C1 segment of cervical spinal cord (tissue), 14 donors: ENCODE data around the gene PRR19.
A peak's percentile ranks its signal among the peaks of the same experiment; 100 is the strongest.

Experiments used
- DNase-seq, 14 donors: peaks; one replicate each; lab custom pipeline; 2025; lab: John Stamatoyannopoulos, UW

PRR19 gene

DNA sequence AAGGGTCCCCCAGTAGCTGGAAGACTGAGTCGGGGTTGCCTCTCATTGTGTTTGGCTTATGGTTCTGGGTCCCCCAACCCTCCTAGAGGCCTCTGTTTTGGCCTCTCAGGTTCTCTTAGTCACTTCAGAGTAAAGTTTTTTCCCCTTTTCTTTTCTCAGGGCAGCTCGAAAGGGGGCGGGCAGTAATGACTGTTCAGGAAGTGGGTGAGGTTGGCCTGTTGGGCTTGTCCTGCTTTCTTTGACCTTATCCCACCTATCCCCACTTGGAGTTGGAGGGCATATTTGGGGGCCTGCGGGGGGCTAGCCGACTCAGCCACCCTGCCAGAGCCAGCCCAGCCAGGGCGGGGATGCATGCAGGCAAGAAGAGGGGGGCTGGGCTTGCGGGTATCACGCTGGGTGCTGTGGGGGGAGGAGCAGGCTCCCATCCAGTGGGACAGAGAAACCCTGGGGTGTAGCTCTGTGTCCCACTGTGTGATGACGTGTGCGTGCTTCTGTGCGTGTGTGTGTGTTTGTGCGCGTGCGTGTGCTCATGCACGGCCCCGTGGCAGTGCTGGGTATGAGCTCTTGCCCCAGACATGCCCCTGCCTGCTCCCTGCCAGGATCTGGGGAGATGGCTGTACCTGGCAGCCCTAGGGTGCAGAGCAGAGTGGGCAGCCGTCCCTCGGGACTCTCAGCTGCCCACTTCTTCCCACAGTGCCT, 31.4 kb upstream of the PRR19 start:
- DNase-seq: peak in 10 of 14 donors; percentile 19 to 71 (median 54)

DNA sequence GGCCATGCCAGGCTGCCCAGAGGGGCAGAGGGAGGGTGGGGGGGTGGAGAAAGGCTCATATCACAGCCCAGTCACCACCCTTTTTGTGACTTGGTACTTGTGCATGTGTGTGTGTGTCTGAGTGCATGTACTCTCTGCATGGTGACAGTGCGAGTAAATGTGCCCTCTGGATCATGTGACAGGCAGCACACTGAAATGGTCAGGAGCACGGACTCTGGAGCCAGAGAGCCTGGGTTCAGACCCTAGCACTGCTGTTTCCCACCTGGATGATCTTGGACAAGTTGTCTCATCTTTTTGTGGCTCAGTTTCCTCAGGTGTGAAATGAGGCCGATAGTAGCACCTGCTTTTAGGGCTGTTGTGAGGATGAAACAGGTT, 30.9 kb upstream of the PRR19 start:
- DNase-seq: peak in 1 of 14 donors; percentile 52

DNA sequence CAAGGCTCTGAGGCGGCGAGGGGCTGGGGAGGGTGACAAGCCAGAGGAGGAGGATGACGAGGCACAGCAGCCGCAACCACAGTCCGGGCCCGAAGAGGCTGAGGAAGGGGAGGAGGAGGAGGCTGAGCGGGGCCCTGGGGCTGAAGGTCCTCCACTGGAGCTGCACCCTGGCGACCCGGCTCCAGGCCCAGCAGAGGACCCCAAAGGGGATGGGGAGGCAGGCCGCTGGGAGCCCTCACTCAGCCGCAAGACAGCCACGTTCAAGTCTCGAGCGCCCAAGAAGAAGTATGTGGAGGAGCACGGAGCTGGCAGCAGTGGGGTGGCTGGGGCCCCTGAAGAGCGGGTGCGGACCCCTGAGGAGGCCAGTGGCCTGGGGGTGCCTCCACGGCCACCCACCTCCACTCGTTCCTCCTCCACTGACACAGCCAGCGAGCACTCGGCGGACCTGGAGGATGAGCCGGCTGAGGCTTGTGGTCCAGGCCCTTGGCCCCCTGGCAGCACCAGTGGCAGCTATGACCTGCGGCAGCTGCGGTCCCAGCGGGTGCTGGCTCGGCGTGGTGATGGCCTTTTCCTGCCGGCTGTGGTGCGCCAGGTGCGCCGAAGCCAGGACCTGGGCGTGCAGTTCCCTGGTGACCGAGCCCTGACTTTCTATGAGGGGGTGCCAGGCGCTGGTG, 29.9 kb upstream of the PRR19 start:
- no peak for DNase-seq

DNA sequence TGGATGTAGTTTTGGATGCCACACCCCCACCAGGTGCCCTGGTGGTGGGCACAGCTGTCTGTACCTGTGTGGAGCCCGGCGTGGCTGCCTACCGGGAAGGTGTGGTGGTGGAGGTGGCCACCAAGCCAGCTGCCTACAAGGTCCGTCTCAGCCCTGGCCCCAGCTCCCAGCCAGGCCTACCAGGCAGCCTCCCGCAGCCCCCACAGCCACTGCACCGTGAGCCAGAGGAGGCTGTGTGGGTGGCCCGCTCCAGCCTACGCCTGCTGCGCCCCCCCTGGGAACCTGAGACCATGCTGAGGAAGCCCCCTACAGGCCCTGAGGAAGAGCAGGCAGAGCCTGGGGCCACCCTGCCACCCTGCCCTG, 29.4 kb upstream of the PRR19 start:
- DNase-seq: no peak

DNA sequence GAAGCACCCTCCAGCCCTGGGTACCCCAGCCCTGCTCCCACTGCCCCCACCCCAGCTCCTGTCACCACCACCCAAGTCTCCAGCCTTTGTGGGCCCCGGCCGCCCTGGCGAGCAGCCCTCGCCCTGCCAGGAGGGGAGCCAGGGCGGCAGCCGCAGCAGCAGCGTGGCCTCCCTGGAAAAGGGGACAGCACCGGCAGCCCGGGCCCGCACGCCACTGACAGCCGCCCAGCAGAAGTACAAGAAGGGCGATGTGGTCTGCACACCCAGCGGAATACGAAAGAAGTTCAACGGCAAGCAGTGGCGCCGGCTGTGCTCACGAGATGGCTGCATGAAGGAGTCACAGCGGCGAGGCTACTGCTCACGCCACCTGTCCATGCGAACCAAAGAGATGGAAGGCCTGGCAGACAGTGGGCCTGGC, 28.9 kb upstream of the PRR19 start:
- DNase-seq: no peak

DNA sequence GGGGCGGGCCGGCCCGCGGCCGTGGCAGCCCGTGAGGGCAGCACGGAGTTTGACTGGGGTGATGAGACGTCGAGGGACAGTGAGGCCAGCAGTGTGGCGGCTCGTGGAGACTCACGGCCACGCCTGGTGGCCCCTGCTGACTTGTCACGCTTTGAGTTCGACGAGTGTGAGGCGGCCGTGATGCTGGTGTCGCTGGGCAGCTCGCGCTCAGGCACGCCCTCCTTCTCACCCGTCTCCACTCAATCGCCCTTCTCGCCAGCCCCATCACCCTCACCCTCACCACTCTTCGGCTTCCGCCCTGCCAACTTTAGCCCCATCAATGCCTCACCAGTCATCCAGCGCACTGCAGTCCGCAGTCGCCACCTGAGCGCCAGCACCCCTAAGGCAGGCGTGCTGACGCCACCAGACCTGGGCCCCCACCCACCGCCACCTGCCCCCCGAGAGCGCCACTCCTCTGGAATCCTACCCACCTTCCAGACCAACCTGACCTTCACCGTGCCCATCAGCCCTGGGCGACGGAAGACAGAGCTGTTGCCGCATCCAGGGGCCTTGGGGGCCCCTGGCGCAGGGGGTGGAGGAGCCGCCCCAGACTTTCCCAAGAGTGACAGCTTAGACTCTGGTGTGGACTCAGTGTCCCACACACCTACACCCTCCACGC, 28.4 kb upstream of the PRR19 start:
- no peak for DNase-seq

DNA sequence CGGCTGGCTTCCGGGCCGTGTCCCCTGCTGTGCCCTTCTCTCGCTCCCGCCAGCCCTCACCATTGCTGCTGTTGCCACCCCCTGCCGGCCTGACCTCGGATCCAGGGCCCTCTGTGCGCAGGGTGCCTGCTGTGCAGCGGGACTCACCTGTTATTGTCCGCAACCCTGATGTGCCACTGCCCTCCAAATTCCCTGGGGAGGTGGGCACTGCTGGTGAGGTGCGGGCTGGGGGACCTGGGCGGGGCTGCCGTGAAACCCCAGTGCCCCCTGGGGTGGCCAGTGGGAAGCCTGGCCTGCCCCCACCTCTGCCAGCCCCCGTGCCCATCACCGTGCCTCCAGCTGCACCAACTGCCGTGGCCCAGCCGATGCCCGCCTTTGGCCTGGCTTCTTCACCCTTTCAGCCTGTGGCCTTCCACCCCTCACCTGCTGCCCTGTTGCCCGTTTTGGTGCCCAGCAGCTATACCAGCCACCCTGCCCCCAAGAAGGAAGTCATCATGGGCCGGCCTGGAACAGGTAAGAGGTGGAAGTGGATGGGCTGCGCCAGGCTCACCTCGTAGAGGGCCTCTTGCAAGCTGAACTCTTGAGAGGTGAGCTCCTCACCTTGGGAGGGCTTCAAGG, 27.8 kb upstream of the PRR19 start:
- no peak for DNase-seq

DNA sequence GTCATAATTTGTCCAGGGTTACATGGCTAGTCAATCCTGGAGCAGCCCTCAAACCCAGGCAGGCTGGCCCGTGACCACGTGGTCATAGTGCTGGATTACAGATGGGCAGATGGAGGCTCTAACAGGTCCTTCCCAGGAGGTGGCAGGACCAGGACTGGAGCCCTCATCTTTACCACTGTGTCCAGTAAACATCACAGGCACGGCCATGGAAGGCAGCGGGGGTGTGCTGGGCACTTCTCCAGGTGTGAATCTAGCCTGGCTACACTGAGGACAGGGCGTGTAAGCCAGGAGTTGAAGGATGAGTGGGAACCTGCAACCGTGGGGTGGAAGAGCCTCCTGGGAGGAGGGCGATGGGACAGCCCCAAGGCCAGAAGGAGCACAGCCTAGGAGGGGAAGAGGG, 26.8 kb upstream of the PRR19 start:
- DNase-seq: peak in 1 of 14 donors; percentile 79

DNA sequence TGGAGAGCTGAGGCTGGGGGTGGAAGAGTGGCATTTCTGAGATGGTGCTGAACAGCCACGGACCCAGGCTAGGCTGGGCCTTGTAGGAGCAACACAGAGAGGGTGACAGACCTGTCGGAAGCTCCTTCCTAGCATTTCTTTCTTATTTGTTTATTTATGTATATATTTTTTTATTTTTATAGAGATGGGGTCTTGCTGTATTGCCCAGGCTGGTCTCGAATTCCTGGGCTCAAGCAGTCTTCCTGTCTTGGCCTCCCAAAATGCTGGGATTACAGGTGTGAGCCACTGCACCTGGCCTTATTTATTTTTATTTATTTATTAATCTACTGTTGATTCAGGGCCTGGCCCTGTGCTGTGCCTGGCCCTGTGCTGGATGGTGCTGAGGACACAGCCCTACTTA, 26.4 kb upstream of the PRR19 start:
- no peak for DNase-seq

DNA sequence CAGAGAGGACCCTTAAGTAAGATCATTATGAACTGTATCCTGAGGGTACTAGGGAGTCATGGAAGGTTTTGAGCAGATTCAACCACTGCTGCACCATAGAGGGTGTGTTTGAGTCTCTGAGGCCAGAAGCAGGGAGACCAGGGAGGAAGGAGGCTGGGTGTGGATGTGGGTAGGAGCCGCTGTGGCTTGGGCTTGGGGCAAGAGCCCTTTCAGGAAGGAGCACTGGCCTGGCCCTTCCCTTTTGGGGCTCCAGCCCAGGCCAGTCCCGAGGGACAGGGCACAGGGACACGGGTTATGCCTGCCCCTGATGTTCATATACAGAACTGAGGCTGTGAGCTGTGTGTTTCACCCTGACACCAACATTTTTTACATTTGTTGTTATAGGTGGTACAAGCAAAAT, 25.6 kb upstream of the PRR19 start:
- no peak for DNase-seq

DNA sequence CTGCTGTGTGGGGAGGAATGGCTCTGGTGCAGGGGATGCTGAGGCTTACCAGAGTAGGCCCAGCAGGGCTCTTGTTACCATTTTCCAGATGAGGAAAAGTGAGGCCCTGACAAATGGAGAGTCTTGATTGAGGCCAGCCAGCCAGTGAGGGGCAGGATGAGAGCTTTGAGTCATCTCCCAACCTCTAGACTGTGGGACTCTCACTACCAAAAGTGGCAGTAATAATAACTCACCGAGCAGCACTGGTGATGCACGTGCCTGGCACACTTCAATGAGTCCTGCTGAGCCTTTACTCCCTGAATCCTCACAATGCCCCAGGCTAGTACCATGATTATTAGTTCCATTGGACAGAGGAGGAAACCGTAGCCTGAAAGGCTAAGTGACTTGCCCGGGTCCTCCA, 25.1 kb upstream of the PRR19 start:
- no peak for DNase-seq

DNA sequence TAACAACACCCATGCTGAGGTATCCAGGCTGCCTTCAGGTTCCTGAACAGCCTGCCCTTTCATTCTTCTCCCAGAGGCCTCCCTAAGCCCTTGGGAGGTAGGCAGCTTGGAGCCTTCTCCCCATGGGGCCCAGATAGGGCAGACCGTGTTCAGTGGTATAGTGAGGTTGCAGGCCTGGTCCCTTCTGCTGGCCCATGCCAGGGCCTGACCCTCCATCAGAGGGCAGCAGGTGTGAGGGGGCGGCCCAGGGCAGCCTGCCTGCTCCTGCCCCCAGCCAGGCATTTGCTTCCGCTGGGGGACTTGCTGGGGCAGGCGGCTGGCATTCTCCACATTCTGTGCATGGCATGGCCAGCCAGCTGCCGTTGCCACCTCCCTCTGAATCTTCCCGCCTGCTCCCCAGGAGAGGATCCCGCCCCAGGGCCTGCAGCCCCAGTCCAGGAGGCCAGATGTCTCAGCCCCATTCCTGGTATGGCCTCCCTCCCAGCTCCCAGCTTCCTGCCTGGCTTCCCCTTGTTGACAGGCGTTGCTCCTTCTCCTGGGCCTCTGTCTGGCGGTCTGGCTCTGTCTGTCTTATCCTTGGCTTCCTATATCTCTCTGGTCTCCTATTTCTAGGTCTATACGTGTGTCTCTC, 24.0 kb upstream of the PRR19 start:
- peak in 1 of 14 donors; percentile 42 for DNase-seq

DNA sequence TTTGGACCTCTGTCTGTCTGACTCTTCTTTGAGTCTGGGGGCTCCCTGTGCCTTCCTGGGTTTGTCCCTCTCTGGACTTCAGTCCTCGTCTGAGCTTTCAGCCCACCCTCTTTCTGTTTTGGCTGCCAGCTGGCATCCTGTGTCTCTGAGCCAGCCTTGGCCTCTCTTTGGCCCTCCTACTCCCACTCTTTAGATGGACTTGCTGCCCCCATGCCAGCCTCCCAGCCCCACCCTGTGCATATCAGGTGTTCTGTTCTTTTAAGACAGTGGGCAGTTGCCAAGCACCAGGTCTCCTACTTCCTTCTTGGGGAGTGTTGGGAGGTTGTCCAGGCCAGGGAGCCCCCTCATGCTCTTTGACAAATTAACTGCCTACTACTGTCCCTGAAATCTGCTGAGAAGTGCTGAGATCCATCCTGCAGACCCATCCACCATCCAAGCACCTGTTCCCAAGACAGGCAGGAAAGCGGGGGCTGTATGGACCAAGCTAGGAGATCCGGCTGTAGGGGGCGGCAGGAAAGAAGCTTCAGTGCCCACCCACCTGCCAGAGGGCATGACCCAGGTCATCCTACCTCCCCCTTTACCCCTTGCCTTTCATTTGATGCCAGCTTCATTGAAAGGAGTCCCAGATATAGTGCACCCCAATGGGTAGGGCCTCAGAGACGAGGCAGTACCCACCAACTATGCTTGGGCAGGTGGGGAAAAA, 23.3 kb upstream of the PRR19 start:
- DNase-seq: no peak

DNA sequence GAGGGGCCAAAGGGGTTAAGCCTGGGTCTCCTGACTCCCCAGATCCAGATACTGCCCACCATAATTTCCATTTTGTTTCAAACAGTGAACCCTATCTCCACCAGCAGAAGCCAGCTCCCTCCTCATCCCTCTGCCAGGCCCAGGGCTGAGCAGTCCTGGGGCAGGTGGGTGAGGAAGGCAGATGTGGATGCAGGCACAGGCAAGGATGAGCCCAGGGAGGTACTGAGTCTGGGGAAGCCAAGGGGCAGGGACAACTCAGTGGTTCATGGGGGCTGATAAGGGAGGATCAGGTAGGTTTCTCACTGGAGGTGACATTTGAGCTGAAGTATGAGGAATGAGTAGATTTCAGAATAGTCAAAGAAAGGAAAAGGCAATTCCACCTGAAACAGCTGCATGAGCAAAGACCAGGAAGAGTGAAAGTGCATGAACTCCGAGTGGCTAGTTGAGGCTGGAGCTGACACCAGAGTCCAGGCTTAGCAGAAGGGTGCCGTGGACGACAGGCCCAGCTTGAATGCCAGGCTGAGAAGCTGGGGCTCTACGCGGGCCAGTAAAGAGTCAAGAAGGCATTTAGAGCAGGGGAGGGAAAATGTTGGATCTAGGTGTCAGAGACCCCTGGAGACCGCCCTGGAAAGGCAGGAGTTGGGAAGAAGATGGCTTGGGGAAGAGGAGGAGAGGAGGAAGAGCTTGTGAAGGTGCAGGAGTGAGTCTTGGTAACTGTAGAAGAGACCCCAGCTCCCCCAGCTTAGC, 22.6 kb upstream of the PRR19 start:
- DNase-seq: peak in 2 of 14 donors; percentile 58 to 63

DNA sequence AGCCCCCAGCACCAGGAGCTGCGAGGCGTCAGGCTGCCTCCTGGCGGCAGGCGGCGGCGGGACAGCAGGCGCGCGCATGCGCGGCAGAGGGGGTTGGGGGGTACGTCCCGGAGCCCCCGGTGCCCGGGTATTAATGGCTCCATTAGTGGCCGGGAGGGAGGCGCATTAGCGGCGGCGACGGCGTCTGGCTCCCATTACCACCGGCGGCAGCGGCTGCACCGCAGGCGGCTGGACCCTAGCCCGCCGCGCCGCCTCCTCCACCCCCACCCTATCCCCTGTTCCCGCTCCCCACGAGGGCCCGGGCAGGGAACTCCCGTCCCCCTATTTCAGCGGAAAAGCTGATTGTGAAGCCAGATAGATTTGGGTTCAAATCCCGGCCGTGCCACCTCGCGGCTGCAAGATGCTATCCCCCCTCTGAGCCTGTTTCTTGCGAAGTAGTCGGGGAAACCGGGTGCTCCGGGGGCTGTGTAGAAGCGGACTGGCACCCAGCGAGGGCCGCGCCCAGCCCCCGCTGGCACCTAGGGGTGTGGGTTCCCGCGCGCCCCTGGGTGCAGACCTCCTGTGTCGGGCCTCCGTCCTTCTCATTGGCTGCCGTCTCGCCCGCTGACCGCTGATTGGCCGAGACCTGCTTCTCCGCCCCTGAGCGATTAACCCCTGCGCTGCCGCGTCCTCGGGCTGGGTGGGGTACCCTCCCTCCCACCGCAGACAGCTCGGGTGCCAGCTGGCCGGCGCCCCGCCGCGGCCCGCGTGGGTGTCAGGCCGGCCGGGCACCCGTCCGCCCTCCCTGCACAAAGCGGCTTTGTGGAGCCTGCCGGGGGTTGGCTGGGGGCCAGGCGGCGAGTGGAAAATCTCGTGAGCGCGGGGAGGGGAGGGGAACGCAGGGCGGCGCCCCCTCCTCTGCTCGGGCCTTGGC, 21.8 kb upstream of the PRR19 start:
- peak in 13 of 14 donors; percentile 47 to 99 (median 90) for DNase-seq

DNA sequence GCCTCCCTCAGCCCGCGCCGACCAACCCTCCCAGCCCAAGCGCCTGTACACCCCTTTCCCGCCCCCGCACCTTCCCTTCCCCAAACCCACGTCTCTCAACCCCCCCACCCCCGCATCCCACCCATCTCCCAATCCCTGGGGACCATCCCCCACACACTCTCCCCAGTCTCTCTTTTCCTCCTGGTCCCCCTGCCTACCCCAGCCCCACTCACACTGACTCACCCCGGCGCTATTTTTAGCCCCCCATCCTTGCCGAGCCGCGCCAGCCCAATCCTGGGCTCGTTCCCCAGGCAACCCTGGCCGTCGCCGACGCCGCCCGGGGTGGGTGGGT, 21.2 kb upstream of the PRR19 start:
- DNase-seq: peak in 8 of 14 donors; percentile 66 to 91 (median 74)

DNA sequence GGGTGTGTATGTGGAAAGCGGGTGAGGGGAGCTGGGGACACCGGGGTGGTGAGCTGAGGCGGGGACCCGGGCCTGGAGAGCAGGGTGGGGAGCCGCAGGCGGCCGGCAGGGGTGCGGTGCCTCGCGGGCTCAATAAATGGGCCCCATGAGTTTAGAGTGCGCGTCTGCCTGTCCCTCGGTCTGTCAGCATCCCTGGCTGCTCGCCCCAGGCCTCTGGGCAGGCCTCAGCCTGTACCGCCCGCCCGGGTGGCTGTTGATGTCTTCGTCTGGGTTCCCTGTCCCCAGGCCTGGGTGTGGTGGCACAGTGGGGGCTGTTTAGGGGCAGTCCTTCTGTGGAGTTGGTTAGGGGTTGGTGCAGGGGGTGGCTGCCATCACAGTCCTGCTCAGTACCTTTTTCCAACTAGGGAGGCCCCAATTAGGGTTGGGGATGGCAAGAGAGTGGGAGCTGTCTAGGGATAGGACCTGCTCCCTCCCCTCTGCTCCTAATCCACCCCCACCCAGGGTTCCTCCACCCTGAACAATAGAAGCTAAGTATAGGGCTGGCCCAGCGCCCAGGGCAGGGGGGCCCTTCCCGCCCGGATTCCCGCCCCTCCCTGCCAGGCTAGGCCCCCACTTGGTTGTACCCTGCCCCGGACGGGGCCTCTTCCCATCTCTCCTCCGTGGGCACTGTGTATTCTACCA, 20.6 kb upstream of the PRR19 start:
- DNase-seq: peak in 11 of 14 donors; percentile 58 to 91 (median 77)

DNA sequence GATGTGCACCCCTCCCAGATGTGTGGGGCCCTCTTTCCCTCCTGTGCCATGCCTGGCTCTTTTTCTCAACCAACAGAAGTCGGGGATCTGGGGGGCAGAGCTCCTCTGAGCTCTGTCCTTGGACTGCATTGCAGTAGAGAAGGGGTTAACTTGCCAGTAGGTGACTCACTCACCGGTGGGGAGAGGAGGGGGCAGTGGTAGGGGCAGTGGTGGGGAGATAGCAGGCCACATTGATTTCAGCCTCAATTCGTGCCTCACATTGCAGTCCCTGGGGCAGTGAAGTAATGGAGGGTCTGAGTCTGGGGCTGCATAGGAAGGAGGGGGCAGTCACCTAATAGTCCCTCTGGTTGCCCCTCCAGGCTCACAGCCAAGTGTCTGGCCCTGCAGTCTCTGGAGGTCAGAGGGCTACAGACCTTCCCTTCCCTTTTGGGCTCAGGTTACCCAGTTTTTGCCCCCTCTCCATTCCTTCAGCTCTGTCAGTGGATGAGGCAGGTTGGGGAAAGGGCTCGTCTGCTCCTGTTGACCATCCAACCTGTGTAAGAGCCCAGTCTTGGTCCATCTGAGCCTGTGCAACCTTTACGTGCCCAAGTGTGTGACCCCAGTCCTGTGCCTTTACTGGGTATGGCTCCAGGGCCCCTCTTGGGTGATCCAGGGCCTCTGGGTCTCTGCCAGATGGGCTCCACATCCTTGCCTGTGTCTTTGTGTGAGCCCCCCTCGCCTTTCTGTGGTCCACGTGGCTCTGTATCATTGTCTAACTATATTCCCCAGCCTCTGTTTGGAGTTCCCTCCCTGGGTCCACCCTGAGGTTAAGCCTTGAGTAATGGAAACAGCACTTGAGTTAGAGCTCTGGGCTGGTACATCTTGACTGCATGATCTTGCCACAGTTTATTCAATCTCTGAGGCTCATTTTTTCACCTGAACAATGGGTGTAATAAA, 19.8 kb upstream of the PRR19 start:
- DNase-seq: peak in 4 of 14 donors; percentile 53 to 70 (median 59)
